Upper lobe of left lung (tissue), 6 donors: ENCODE measurements around the gene TPSB2. TPM values are rescaled to one million over a fixed set of nuclear protein-coding genes. Genes with fewer than 3 reads are reported as not detected.
"Not testable (repeated sequence)": the region's sequence is repeated elsewhere in the genome, so short reads cannot be mapped to it uniquely, and the experiment has no call there.

Experiments
- ATAC-seq, 2 donors: fragments of 200-7000 bp; cut with Tn5 transposase; one replicate each; pipeline ENCODE4 v1.9.1; 2022; ENCODE audit warnings: mild to moderate bottlenecking in 2 of 2, moderate library complexity in 2 of 2; ENCODE audit not compliant: low FRiP score in 2 of 2
- DNase-seq, 2 donors: peaks; one replicate each; pipeline ENCODE4 v3.0.0-alpha.2; 2019 to 2020
- H3K27ac ChIP-seq, 4 donors: fragments of 200-600 bp; sonication (generic); one replicate each; pipeline ENCODE4 v1.5.1; 2016 to 2019
- H3K27me3 ChIP-seq, 4 donors: fragments of 200-600 bp; sonication (generic); one replicate each; pipeline ENCODE4 v1.5.1; 2017 to 2019
- H3K36me3 ChIP-seq, 4 donors: fragments of 200-600 bp; sonication (generic); one replicate each; pipeline ENCODE4 v1.5.1; 2016 to 2019
- H3K4me1 ChIP-seq, 4 donors: fragments of 200-600 bp; sonication (generic); one replicate each; pipeline ENCODE4 v1.5.1; 2018 to 2019
- H3K4me3 ChIP-seq, 4 donors: fragments of 200-600 bp; sonication (generic); one replicate each; pipeline ENCODE4 v1.5.1; 2017 to 2019; ENCODE audit warnings: mild to moderate bottlenecking in 2 of 4, moderate library complexity in 1 of 4
- H3K9me3 ChIP-seq, 4 donors: fragments of 200-600 bp; sonication (generic); one replicate each; pipeline ENCODE4 v1.5.1; 2018 to 2019
- CTCF ChIP-seq, 6 experiments: fragments of 450-650 bp in 4 of 6; fragments of 200-600 bp in 2 of 6; sonication (generic) in 2 of 6; IDR thresholded peaks; one replicate each; pipeline ENCODE4 v1.5.1; 2016 to 2019; ENCODE audit warnings: antibody characterized with exemption in 6 of 6
- EP300 ChIP-seq, 4 donors: sonication (generic); formaldehyde crosslinking; IDR thresholded peaks; one replicate each; pipeline ENCODE4 v1.5.1; 2017; ENCODE audit warnings: antibody characterized with exemption in 4 of 4, control low read depth in 2 of 4
- POLR2A ChIP-seq, 4 donors: fragments of 450-650 bp; IDR thresholded peaks; one replicate each; pipeline ENCODE4 v1.5.1; 2016 to 2017; ENCODE audit warnings: antibody characterized with exemption in 4 of 4, mild to moderate bottlenecking in 2 of 4
- POLR2AphosphoS5 ChIP-seq, 2 donors: sonication (generic); formaldehyde crosslinking; IDR thresholded peaks; one replicate each; pipeline ENCODE4 v1.5.1; 2017; ENCODE audit warnings: antibody characterized with exemption in 2 of 2
- WGBS, 2 donors: methylation state at CpG; one replicate each; pipeline ENCODE4 v1.1.5; 2017 to 2018; 5-methylcytosine and 5-hydroxymethylcytosine counted together
- total RNA-seq, 6 donors: library from RNA; depleted of rRNA in 4 of 6; stranded (reverse); fragments of >200 nt in 4 of 6; gene quantifications; one replicate each; pipeline versions ENCODE4 v1.1.0 to v1.2.1, GENCODE V29; 2016 to 2021
- donor health status: DM: no; HTN: no; CAD: no; lungs with moderate emphysema.
- donor health status: DM: no; HTN: yes; CAD: no; lungs with severe emphysema.

Gene TPSB2
- total RNA-seq, 6 donors from 2014 or later, result 10.5 to 329 (median 70.7) TPM

DNA sequence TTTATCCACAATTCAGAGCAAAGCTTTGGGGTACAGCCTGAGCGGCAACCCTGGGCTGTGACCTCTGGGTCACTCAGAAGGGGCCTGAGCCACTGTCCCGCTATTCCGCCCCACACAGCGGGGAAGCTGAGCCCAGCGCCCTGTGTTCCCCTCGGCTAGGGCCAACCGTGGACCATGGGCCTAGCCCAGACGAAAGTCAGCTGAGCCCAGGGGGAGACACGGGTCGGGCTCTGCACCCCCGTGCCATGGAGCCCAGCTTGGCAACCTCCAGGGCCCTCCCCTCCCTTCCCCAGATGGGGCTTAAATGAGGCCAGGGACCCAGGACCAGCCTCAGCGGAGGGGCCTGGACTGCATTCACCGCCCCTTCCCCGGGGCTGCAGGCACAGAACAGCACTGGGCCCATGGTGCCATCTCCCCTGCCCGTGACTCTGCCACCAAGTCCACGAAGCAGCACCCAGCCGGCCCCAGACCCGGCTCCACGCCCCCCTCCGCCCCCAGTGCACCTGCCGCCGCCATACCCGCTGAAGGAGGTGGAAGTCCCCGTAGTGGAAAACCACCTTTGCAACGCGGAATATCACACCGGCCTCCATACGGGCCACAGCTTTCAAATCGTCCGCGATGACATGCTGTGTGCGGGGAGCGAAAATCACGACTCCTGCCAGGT lies 27.7 kb upstream of the TPSB2 start:
- H3K27ac ChIP-seq, result no peak overlapping the region
- H3K4me3 ChIP-seq, result no peak overlapping the region
- DNase-seq, result peak in 1 of 2 donors; percentile 75
- TF ChIP-seq POLR2A (IDR thresholded peaks at IDR 0.05) (no peak), CTCF (IDR thresholded peaks at IDR 0.05) (no peak), POLR2AphosphoS5 (IDR thresholded peaks at IDR 0.05) (no peak), EP300 (IDR thresholded peaks at IDR 0.05) (no peak)
- no peak for ATAC-seq
- H3K4me1 ChIP-seq, result peaks cover 0 to 9% (median 0%) of the 10 kb centered on the region in 4 donors
- no peaks in the 10 kb centered on the region for H3K9me3 ChIP-seq
- peaks cover 0 to 25% (median 7%) of the 10 kb centered on the region in 4 donors for H3K27me3 ChIP-seq
- 76 to 78% methylated on average over 16 to 26 of the region's 34 CpGs for WGBS, 2 donors
- no peaks in the 10 kb centered on the region for H3K36me3 ChIP-seq

DNA sequence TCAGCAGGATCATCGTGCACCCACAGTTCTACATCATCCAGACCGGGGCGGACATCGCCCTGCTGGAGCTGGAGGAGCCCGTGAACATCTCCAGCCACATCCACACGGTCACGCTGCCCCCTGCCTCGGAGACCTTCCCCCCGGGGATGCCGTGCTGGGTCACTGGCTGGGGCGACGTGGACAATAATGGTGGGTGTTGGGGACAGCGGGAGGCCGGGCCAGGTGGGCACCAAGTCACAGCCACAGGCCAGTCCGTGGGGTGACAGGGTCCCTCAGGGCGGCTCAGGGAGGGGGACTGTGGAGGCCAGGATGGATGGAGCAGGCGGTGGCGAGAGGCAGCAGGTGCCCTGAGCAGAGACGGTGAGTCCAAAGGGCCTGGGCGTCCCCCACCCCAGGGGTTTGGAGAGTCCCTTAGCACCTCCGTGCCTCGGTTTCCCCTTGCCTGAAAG lies 26.9 kb upstream of the TPSB2 start:
- Histone ChIP-seq H3K4me3 (no peak overlapping the region), H3K27me3 (peaks cover 0 to 25% (median 6%) of the 10 kb centered on the region in 4 donors)

DNA sequence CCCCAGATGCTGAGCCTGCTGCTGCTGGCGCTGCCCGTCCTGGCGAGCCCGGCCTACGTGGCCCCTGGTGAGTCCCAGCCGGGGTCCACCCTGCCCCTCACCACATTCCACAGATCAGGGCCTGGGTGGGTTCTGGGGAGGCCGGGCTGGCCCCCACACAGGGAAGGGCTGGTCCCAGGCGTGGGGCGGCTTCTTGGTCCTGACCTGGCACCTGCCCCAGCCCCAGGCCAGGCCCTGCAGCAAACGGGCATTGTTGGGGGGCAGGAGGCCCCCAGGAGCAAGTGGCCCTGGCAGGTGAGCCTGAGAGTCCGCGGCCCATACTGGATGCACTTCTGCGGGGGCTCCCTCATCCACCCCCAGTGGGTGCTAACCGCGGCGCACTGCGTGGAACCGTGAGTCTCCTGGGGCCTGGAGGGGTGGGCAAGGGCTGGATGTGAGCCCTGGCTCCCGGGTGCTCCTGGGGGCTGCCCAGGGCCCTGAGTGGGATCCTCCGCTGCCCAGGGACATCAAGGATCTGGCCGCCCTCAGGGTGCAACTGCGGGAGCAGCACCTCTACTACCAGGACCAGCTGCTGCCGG lies 26.4 kb upstream of the TPSB2 start:
- ATAC-seq (peak; percentile 2 to 6), DNase-seq (peak in 1 of 2 donors; percentile 70)
- H3K27me3 ChIP-seq, result peaks cover 0 to 23% (median 6%) of the 10 kb centered on the region in 4 donors
- H3K36me3 ChIP-seq, H3K9me3 ChIP-seq, H3K4me3 ChIP-seq, H3K27ac ChIP-seq, H3K4me1 ChIP-seq: not testable (repeated sequence)
- WGBS, 2 donors, result 78% methylated on average over 10 of the region's 23 CpGs; no CpG with 5 or more reads in 1 of the 2 donors

More for the DNA sequence above, 26.9 kb upstream of the TPSB2 start:
- ATAC-seq (peak in 1 of 2 donors; percentile 7), DNase-seq (peak in 1 of 2 donors; percentile 68)
- 78 to 93% methylated on average over 9 to 22 of the region's 22 CpGs for WGBS, 2 donors
- TF ChIP-seq EP300 (IDR thresholded peaks at IDR 0.05) (no peak), POLR2AphosphoS5 (IDR thresholded peaks at IDR 0.05) (no peak), CTCF (IDR thresholded peaks at IDR 0.05) (no peak), POLR2A (IDR thresholded peaks at IDR 0.05) (no peak)
- Histone ChIP-seq H3K36me3 (no peaks in the 10 kb centered on the region), H3K9me3 (no peaks in the 10 kb centered on the region), H3K27ac (no peak overlapping the region), H3K4me1 (peaks cover 0 to 9% (median 0%) of the 10 kb centered on the region in 4 donors)

GRCh38 chr16:1255276-1256122 lies 25.5 kb upstream of the TPSB2 start, which contains the start of gene TPSD1:
Gene TPSD1 (plus strand): TSS chr16:1256069. CDS start chr16:1256281, 212 bp downstream.
- H3K36me3 ChIP-seq, H3K4me3 ChIP-seq, H3K27ac ChIP-seq, H3K4me1 ChIP-seq, H3K9me3 ChIP-seq: not testable (repeated sequence)
- WGBS, 2 donors, result 70 to 73% methylated on average over 2 to 20 of the region's 26 CpGs
- peak; percentile 2 to 28 for ATAC-seq
- peak in 1 of 2 donors; percentile 65 for DNase-seq
- H3K27me3 ChIP-seq, result peaks cover 0 to 18% (median 6%) of the 10 kb centered on the region in 4 donors

- ATAC-seq, H3K27ac ChIP-seq, H3K9me3 ChIP-seq, H3K4me1 ChIP-seq, H3K4me3 ChIP-seq, H3K36me3 ChIP-seq: not testable (repeated sequence)
- peak in 1 of 2 donors; percentile 24 for DNase-seq
- H3K27me3 ChIP-seq, result peaks cover 0 to 11% (median 4%) of the 10 kb centered on the region in 4 donors
- WGBS, 2 donors, result no CpG with 5 or more reads among the region's 3 CpGs
Measured at GRCh38 chr16:1254821-1255220, 24.8 kb upstream of the TPSB2 start.

GRCh38 chr16:1253701-1254364 lies 23.8 kb upstream of the TPSB2 start:
- DNase-seq, H3K4me1 ChIP-seq, H3K27ac ChIP-seq, H3K9me3 ChIP-seq, H3K4me3 ChIP-seq, H3K27me3 ChIP-seq, H3K36me3 ChIP-seq: not testable (repeated sequence)
- ATAC-seq, result peak in 1 of 2 donors; percentile 19
- WGBS, 2 donors, result no CpG with 5 or more reads among the region's 47 CpGs

GRCh38 chr16:1249031-1249755 lies 19.2 kb upstream of the TPSB2 start:
- H3K9me3 ChIP-seq, H3K27ac ChIP-seq, H3K4me1 ChIP-seq, H3K27me3 ChIP-seq, H3K36me3 ChIP-seq, H3K4me3 ChIP-seq: not testable (repeated sequence)
- ATAC-seq (peak; percentile 61 to 83), DNase-seq (peak in 1 of 2 donors; percentile 64)
- 57% methylated on average over 4 of the region's 43 CpGs; no CpG with 5 or more reads in 1 of the 2 donors for WGBS, 2 donors

DNA sequence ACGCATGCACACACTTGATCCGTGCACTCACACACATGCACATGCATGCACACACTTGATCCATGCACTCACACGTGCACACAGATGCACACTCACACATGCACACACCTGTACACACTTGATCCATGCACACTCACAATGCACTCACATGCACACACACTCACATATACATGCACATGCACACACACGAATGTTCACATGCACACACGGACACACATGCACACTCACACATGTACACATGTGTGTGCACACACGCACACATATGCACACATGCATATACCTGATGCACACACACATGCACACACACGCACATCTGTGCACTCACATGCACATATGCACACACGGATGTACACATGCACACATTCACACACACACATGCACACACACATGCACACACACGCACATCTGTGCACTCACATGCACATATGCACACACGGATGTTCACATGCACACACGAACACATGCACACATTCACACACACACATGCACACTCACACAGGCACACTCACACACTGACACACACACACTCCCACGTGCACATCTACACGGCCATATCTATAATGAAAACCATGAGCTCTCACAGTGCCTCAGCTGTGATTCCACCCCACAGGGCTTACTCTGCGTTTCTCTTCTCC lies 18.0 kb upstream of the TPSB2 start:
- H3K4me3 ChIP-seq, H3K4me1 ChIP-seq, ATAC-seq, H3K9me3 ChIP-seq, H3K27ac ChIP-seq, H3K27me3 ChIP-seq, DNase-seq, H3K36me3 ChIP-seq: not testable (repeated sequence)
- 87 to 90% methylated on average over 7 to 12 of the region's 14 CpGs for WGBS, 2 donors
